Activated CD4-positive, alpha-beta T cell treated with anti-CD3 and anti-CD28 coated beads for 36 hours (primary cell): ENCODE data around the gene TAPBPL. TPM values are rescaled to one million over a fixed set of nuclear protein-coding genes. Genes with fewer than 3 reads are reported as not detected.
A peak's percentile ranks its signal among the peaks of the same experiment; 100 is the strongest.

ENCODE experiments used
- ATAC-seq: fragments of 200-7000 bp; cut with Tn5 transposase; one replicate; pipeline ENCODE4 v1.10.0; 2021; ENCODE audit warnings: mild to moderate bottlenecking, moderate library complexity
- CTCF ChIA-PET: fragments of 350-600 bp; sonication (Branson Sonifier 250); formaldehyde crosslinking; loops from one replicate; lab custom pipeline; 2021; ENCODE audit warnings: antibody characterized with exemption; lab: Charles Lee
- POLR2A ChIA-PET: fragments of 350-600 bp; sonication (Branson Sonifier 250); formaldehyde crosslinking; loops from one replicate; lab custom pipeline; 2021; ENCODE audit warnings: antibody characterized with exemption, inconsistent platforms; lab: Charles Lee
- DNase-seq: peaks from one replicate; pipeline ENCODE4 v3.0.0-alpha.2; 2020
- H3K27ac Mint-ChIP-seq: one replicate; pipeline ENCODE4 v1.8.0; 2021; ENCODE audit warnings: mixed read lengths
- H3K27me3 Mint-ChIP-seq: one replicate; pipeline ENCODE4 v1.8.0; 2021; ENCODE audit warnings: mixed read lengths
- H3K36me3 Mint-ChIP-seq: one replicate; pipeline ENCODE4 v1.8.0; 2021; ENCODE audit warnings: low read depth, mixed read lengths
- H3K4me1 Mint-ChIP-seq: one replicate; pipeline ENCODE4 v1.8.0; 2021; ENCODE audit warnings: mixed read lengths
- H3K4me3 Mint-ChIP-seq: one replicate; pipeline ENCODE4 v1.8.0; 2021; ENCODE audit warnings: mild to moderate bottlenecking, moderate library complexity, mixed read lengths
- H3K9me3 Mint-ChIP-seq: one replicate; pipeline ENCODE4 v1.8.0; 2021; ENCODE audit warnings: low read depth, mixed read lengths
- intact Hi-C, 2 experiments: fragments of 100-400 bp; cut with DNase I in 1 of 2; cut with micrococcal nuclease in 1 of 2; formaldehyde crosslinking; loops; one replicate each; pipeline versions ENCODE4 v1.14.2 to v1.15.1; 2022 to 2024; cut with DNase I, micrococcal nuclease
- total RNA-seq, 2 experiments: library from RNA; stranded (reverse); gene quantifications; one replicate each; pipeline ENCODE4 v1.2.3, GENCODE V29; 2021

TAPBPL gene
- total RNA-seq, 2 experiments from 2014 or later: 27.4 to 40.8 TPM

- Mint-ChIP-seq H3K27ac (peak overlapping the region; percentile 39), H3K36me3 (no peaks in the 10 kb centered on the region), H3K4me3 (no peak overlapping the region), H3K27me3 (no peaks in the 10 kb centered on the region), H3K4me1 (peaks cover 61% of the 10 kb centered on the region), H3K9me3 (no peaks in the 10 kb centered on the region)
- DNase-seq (peak; percentile 52), ATAC-seq (peak; percentile 43)
- POLR2A ChIA-PET: interaction anchor here (1.1 kb wide), 1 partner anchor 9 kb away, joined by 4 read pairs; no protein-coding TSS in a partner anchor
- CTCF ChIA-PET: interaction anchor here (0.6 to 1.2 kb wide), 5 partner anchors 9 to 183 kb away, joined by 3 to 7 read pairs (median 3); partner anchors contain the start of gene VAMP1
- intact Hi-C loops: no loop called here
Observed at GRCh38 chr12:6435961-6436715, 15.7 kb upstream of the TAPBPL start.

- Mint-ChIP-seq H3K27me3 (no peaks in the 10 kb centered on the region), H3K4me1 (peaks cover 67% of the 10 kb centered on the region), H3K9me3 (no peaks in the 10 kb centered on the region), H3K4me3 (no peak overlapping the region), H3K36me3 (peaks cover 3% of the 10 kb centered on the region), H3K27ac (no peak overlapping the region)
- DNase-seq (no peak), ATAC-seq (no peak)
- ChIA-PET CTCF (interaction anchor here (10.6 kb wide), 1 partner anchor 25 kb away, joined by 130 read pairs; no protein-coding TSS in a partner anchor), POLR2A (no interaction called here)
- intact Hi-C loops: no loop called here
Observed at GRCh38 chr12:6437586-6437985, 14.3 kb upstream of the TAPBPL start.

GRCh38 chr12:6438345-6438744, 13.5 kb upstream of the TAPBPL start:
- CTCF ChIA-PET: interaction anchor here (0.7 to 10.6 kb wide), 4 partner anchors 9 to 24 kb away, joined by 3 to 130 read pairs (median 4); no protein-coding TSS in a partner anchor

GRCh38 chr12:6440391-6440790, 11.5 kb upstream of the TAPBPL start:
- no peaks in the 10 kb centered on the region for H3K9me3 Mint-ChIP-seq
- POLR2A ChIA-PET: no interaction called here

More at GRCh38 chr12:6438345-6438744, 13.5 kb upstream of the TAPBPL start:
- Mint-ChIP-seq H3K9me3 (no peaks in the 10 kb centered on the region), H3K27me3 (no peaks in the 10 kb centered on the region), H3K4me1 (peaks cover 70% of the 10 kb centered on the region), H3K27ac (peak overlapping the region; percentile 24), H3K4me3 (no peak overlapping the region), H3K36me3 (peaks cover 4% of the 10 kb centered on the region)
- POLR2A ChIA-PET: no interaction called here
- intact Hi-C loops: no loop called here
- DNase-seq (no peak), ATAC-seq (no peak)

GRCh38 chr12:6442836-6443235, 9.0 kb upstream of the TAPBPL start:
- peaks cover 67% of the 10 kb centered on the region for H3K4me1 Mint-ChIP-seq

More at GRCh38 chr12:6440391-6440790, 11.5 kb upstream of the TAPBPL start:
- no peak for ATAC-seq
- DNase-seq: no peak
- H3K4me3 Mint-ChIP-seq: no peak overlapping the region
- CTCF ChIA-PET: interaction anchor here (0.7 to 10.6 kb wide), 3 partner anchors 13 to 22 kb away, joined by 3 to 130 read pairs (median 4); no protein-coding TSS in a partner anchor
- no peak overlapping the region for H3K27ac Mint-ChIP-seq
- H3K36me3 Mint-ChIP-seq: peaks cover 14% of the 10 kb centered on the region
- H3K4me1 Mint-ChIP-seq: peaks cover 67% of the 10 kb centered on the region
- H3K27me3 Mint-ChIP-seq: no peaks in the 10 kb centered on the region
- intact Hi-C loops: loop anchor here in 1 of 2 experiments (5.0 kb wide), 1 partner anchor 342 kb away; no protein-coding TSS in a partner anchor

GRCh38 chr12:6443361-6443983, 8.4 kb upstream of the TAPBPL start:
- H3K27me3 Mint-ChIP-seq: no peaks in the 10 kb centered on the region
- peak; percentile 65 for ATAC-seq
- H3K36me3 Mint-ChIP-seq: peaks cover 41% of the 10 kb centered on the region
- DNase-seq: peak; percentile 76
- peak overlapping the region; percentile 86 for H3K4me3 Mint-ChIP-seq
- H3K27ac Mint-ChIP-seq: peak overlapping the region; percentile 94
- CTCF ChIA-PET: interaction anchor here (0.6 to 10.6 kb wide), 10 partner anchors 8 to 349 kb away, joined by 3 to 130 read pairs (median 4); partner anchors contain the start of gene TAPBPL
- H3K9me3 Mint-ChIP-seq: no peaks in the 10 kb centered on the region
- POLR2A ChIA-PET: interaction anchor here (0.6 to 4.3 kb wide), 8 partner anchors 9 to 452 kb away, joined by 3 to 35 read pairs (median 6); partner anchors contain the start of genes TAPBPL and VAMP1
- H3K4me1 Mint-ChIP-seq: peaks cover 71% of the 10 kb centered on the region
- intact Hi-C loops: loop anchor here (1.0 to 5.0 kb wide), 5 partner anchors 9 to 339 kb away; no protein-coding TSS in a partner anchor

More at GRCh38 chr12:6442836-6443235, 9.0 kb upstream of the TAPBPL start:
- DNase-seq (no peak), ATAC-seq (no peak)
- ChIA-PET CTCF (interaction anchor here (0.6 to 10.6 kb wide), 6 partner anchors 8 to 108 kb away, joined by 3 to 130 read pairs (median 4); partner anchors contain the start of gene TAPBPL), POLR2A (interaction anchor here (0.6 to 4.3 kb wide), 5 partner anchors 9 to 28 kb away, joined by 3 to 35 read pairs (median 10); partner anchors contain the start of genes TAPBPL and VAMP1)
- Mint-ChIP-seq H3K9me3 (no peaks in the 10 kb centered on the region), H3K27me3 (no peaks in the 10 kb centered on the region), H3K36me3 (peaks cover 36% of the 10 kb centered on the region), H3K4me3 (peak overlapping the region; percentile 86), H3K27ac (peak overlapping the region; percentile 94)
- intact Hi-C loops: loop anchor here (1.0 to 5.0 kb wide), 5 partner anchors 9 to 339 kb away; no protein-coding TSS in a partner anchor

GRCh38 chr12:6444031-6444430, 7.8 kb upstream of the TAPBPL start:
- DNase-seq (peak; percentile 36), ATAC-seq (peak; percentile 27)
- no peaks in the 10 kb centered on the region for H3K9me3 Mint-ChIP-seq
- ChIA-PET CTCF (interaction anchor here (0.6 to 10.6 kb wide), 9 partner anchors 8 to 348 kb away, joined by 3 to 130 read pairs (median 6); partner anchors contain the start of gene TAPBPL), POLR2A (interaction anchor here (0.6 to 4.3 kb wide), 6 partner anchors 8 to 453 kb away, joined by 3 to 35 read pairs (median 6); partner anchors contain the start of genes TAPBPL and VAMP1)
- H3K27ac Mint-ChIP-seq: peak overlapping the region; percentile 94
- H3K4me3 Mint-ChIP-seq: peak overlapping the region; percentile 86
- H3K36me3 Mint-ChIP-seq: peaks cover 45% of the 10 kb centered on the region
- H3K27me3 Mint-ChIP-seq: no peaks in the 10 kb centered on the region
- intact Hi-C loops: loop anchor here (1.0 to 5.0 kb wide), 2 partner anchors 14 to 338 kb away; no protein-coding TSS in a partner anchor
- H3K4me1 Mint-ChIP-seq: peaks cover 69% of the 10 kb centered on the region

- POLR2A ChIA-PET: interaction anchor here (0.6 to 4.3 kb wide), 6 partner anchors 15 to 88 kb away, joined by 3 to 35 read pairs (median 4); partner anchors contain the start of gene MRPL51
- Mint-ChIP-seq H3K27me3 (no peaks in the 10 kb centered on the region), H3K36me3 (peaks cover 47% of the 10 kb centered on the region), H3K4me3 (peak within 1 kb of the TSS; percentile 86), H3K27ac (peak within 1 kb of the TSS; percentile 94), H3K9me3 (no peaks in the 10 kb centered on the region), H3K4me1 (peaks cover 70% of the 10 kb centered on the region)
- CTCF ChIA-PET: interaction anchor here (0.6 to 10.6 kb wide), 7 partner anchors 13 to 109 kb away, joined by 3 to 130 read pairs (median 6); no protein-coding TSS in a partner anchor
- DNase-seq: peak; percentile 49
- ATAC-seq: peak; percentile 20
- intact Hi-C loops: loop anchor here (1.0 to 5.0 kb wide), 2 partner anchors 15 to 337 kb away; no protein-coding TSS in a partner anchor
Observed at GRCh38 chr12:6444704-6445688, 6.8 kb upstream of the TAPBPL start, which contains the start of gene CD27. Gene CD27, plus strand, starts transcription at chr12:6444955. Its CDS starts 141 bp downstream, at chr12:6445096.

- ATAC-seq (no peak), DNase-seq (no peak)
- Mint-ChIP-seq H3K36me3 (peaks cover 88% of the 10 kb centered on the region), H3K4me1 (peaks cover 60% of the 10 kb centered on the region), H3K27me3 (no peaks in the 10 kb centered on the region), H3K4me3 (peak overlapping the region; percentile 100), H3K27ac (peak overlapping the region; percentile 99), H3K9me3 (no peaks in the 10 kb centered on the region)
- ChIA-PET POLR2A (no interaction called here), CTCF (interaction anchor here (1.2 to 3.6 kb wide), 4 partner anchors 11 to 26 kb away, joined by 8 to 34 read pairs (median 25); no protein-coding TSS in a partner anchor)
- intact Hi-C loops: loop anchor here in 1 of 2 experiments (5.0 kb wide), 1 partner anchor 42 kb away; the partner anchor contains the start of genes MRPL51 and NCAPD2
Observed at GRCh38 chr12:6450091-6450868, 1.6 kb upstream of the TAPBPL start.
